Lower lobe of right lung (tissue), 2 donors: ENCODE measurements around the gene GNGT2. TPM values are rescaled to one million over a fixed set of nuclear protein-coding genes. Genes with fewer than 3 reads are reported as not detected.

Experiments used
- ATAC-seq, 2 donors: fragments of 200-7000 bp; cut with Tn5 transposase; one replicate each; pipeline ENCODE4 v1.9.1; 2020 to 2022; ENCODE audit warnings: mild to moderate bottlenecking in 2 of 2, moderate library complexity in 2 of 2
- DNase-seq: peaks from one replicate; pipeline ENCODE4 v3.0.0-alpha.2; 2020
- H3K27ac ChIP-seq: fragments of 200-600 bp; one replicate; pipeline ENCODE4 v1.8.0; 2022
- H3K27me3 ChIP-seq: fragments of 200-600 bp; one replicate; pipeline ENCODE4 v1.8.0; 2022; ENCODE audit warnings: low read depth
- H3K36me3 ChIP-seq: fragments of 200-600 bp; one replicate; pipeline ENCODE4 v1.8.0; 2022; ENCODE audit warnings: mild to moderate bottlenecking
- H3K4me1 ChIP-seq: fragments of 200-600 bp; one replicate; pipeline ENCODE4 v1.8.0; 2022
- H3K4me3 ChIP-seq: fragments of 200-600 bp; one replicate; pipeline ENCODE4 v1.8.0; 2022; ENCODE audit warnings: mild to moderate bottlenecking
- H3K9me3 ChIP-seq: fragments of 200-600 bp; one replicate; pipeline ENCODE4 v1.8.0; 2022
- intact Hi-C: fragments of 100-400 bp; cut with DNase I; formaldehyde crosslinking; loops from one replicate; pipeline ENCODE4 v1.11.0; 2022
- total RNA-seq: library from RNA; stranded (reverse); fragmentation: NEBNext Ultra II Directional; extraction: Animal tissue kit (Norgen Biotek cat#: 25700); gene quantifications from one replicate; pipeline ENCODE4 v1.2.1, GENCODE V29; 2021
- TF ChIP-seq, protein P1 (sequence below): fragments of 200-600 bp; IDR thresholded peaks from one replicate; pipeline ENCODE4 v1.8.0; 2022; ENCODE audit warnings: antibody characterized with exemption, mild to moderate bottlenecking
- donor health status: DM: no; HTN: yes; CAD: no; lungs with severe emphysema.

GNGT2 gene
- total RNA-seq, 1 donor from 2014 or later: 21.1 TPM

DNA sequence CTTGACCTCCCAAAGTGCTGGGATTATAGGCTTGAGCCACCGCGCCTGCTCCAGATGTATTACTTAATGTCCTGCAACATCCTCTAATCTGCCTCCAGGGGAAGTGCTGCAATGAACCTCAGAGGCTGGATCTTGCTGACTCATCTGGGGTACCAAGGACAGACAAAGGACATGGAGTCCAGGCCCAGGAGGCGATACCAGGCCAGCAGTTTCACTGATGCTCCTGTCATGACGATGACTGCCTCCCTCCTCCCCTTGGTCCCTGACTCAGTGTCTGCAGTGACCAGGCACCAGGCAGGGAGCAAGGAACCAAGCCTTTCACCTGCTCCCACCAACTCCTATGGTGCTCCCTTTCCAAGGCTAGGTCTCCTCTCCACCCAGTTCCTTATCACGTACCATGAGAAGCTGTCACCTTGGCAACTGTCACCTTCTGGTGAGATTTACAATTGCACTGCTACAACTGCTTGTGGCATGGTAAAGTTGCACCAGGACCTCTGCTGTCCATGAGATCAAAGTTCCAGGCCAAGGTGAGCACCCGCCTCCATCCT is 41.8 kb upstream of the GNGT2 start:
- H3K27ac ChIP-seq: peak overlapping the region; percentile 21
- intact Hi-C loops: no loop called here
- peak; percentile 71 to 77 for ATAC-seq
- H3K27me3 ChIP-seq: peaks cover 7% of the 10 kb centered on the region
- TF ChIP-seq, protein P1, sequence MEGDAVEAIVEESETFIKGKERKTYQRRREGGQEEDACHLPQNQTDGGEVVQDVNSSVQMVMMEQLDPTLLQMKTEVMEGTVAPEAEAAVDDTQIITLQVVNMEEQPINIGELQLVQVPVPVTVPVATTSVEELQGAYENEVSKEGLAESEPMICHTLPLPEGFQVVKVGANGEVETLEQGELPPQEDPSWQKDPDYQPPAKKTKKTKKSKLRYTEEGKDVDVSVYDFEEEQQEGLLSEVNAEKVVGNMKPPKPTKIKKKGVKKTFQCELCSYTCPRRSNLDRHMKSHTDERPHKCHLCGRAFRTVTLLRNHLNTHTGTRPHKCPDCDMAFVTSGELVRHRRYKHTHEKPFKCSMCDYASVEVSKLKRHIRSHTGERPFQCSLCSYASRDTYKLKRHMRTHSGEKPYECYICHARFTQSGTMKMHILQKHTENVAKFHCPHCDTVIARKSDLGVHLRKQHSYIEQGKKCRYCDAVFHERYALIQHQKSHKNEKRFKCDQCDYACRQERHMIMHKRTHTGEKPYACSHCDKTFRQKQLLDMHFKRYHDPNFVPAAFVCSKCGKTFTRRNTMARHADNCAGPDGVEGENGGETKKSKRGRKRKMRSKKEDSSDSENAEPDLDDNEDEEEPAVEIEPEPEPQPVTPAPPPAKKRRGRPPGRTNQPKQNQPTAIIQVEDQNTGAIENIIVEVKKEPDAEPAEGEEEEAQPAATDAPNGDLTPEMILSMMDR: no peak
- H3K36me3 ChIP-seq: no peaks in the 10 kb centered on the region
- no peaks in the 10 kb centered on the region for H3K9me3 ChIP-seq
- H3K4me3 ChIP-seq: no peak overlapping the region
- no peaks in the 10 kb centered on the region for H3K4me1 ChIP-seq
- DNase-seq: peak; percentile 56

DNA sequence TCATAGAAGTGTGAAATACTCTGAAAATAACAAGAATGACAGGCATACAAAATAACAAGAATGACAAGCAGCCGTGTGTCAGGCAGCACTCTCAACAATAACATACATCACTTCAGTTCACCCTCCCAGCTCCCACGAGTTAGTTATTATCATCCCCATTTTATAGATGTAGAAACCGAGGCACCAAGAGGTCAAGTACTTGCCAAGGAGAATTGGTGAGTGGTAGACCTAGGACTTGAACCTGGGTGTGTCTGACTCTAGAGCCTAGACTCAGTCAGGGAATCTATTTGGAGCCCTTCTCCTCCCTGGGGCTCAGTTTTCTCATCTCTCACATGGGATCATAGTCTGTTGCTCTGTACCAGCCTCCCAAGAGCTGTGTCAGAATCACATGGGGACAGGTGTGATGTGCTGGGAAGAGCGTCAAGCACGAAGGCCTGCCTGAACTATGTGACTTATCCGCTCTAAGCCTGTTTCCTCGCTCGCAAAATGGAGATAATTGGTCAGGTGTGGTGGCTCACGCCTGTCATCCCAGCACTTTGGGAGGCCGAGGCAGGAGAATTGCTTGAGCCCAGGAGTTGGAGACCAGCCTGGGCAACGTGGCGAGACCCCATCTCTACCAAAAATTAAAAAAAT is 39.6 kb upstream of the GNGT2 start:
- H3K27ac ChIP-seq: no peak overlapping the region
- intact Hi-C loops: no loop called here

DNA sequence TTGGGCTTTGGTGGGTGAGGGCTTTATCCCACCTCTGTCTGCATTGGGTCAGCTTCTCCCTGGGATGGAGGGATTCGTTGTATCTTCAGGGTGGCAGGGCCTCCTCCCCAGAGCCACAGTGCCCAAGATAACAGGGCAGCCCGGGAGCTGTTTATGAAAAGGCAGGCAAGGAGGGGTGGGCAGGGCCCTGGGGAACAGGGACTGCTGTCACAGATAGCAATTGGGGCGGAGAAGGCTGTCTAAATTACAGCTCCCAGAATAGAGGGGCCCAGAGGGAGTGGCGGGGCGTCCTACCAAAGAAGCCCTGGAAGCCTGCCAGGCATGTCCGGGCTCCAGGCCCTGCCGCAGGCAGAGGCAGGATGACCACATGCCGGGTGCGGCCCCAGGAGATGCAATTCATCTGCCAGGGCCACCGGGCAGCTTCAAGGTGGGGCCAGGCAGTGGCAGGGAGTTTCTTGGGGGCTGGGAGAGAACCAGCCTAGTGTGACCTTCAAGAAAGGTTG is 39.0 kb upstream of the GNGT2 start:
- intact Hi-C loops: no loop called here
- no peaks in the 10 kb centered on the region for H3K9me3 ChIP-seq
- H3K27me3 ChIP-seq: peaks cover 7% of the 10 kb centered on the region
- no peaks in the 10 kb centered on the region for H3K4me1 ChIP-seq
- TF ChIP-seq, protein P1: no peak
- H3K4me3 ChIP-seq: no peak overlapping the region
- no peaks in the 10 kb centered on the region for H3K36me3 ChIP-seq
- no peak for ATAC-seq
- H3K27ac ChIP-seq: no peak overlapping the region
- DNase-seq: peak; percentile 53

More for the DNA sequence above, 39.6 kb upstream of the GNGT2 start:
- Histone ChIP-seq H3K4me3 (no peak overlapping the region), H3K36me3 (no peaks in the 10 kb centered on the region), H3K4me1 (no peaks in the 10 kb centered on the region), H3K9me3 (no peaks in the 10 kb centered on the region), H3K27me3 (peaks cover 7% of the 10 kb centered on the region)
- TF ChIP-seq, protein P1: no peak
- DNase-seq: no peak
- ATAC-seq: no peak

DNA sequence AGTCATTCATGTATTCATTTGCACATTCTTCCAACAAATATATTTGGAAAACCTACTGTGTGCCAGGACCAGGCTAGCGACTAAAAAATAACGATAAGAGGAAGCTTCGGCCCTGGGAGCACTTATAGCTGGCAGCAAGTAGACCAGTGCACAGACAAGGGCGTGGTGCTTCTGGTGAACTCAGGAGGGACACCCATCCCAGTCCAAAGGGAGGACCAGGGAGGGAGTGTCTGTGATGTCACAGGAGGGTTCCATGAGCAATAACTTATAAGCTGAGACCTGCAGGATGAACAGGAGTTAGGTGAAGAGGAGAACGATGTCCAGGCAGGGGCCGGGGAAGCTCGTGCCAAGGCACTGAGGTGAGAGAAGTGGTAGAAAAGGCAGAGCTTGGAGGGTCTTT is 37.6 kb upstream of the GNGT2 start:
- H3K36me3 ChIP-seq: no peaks in the 10 kb centered on the region

DNA sequence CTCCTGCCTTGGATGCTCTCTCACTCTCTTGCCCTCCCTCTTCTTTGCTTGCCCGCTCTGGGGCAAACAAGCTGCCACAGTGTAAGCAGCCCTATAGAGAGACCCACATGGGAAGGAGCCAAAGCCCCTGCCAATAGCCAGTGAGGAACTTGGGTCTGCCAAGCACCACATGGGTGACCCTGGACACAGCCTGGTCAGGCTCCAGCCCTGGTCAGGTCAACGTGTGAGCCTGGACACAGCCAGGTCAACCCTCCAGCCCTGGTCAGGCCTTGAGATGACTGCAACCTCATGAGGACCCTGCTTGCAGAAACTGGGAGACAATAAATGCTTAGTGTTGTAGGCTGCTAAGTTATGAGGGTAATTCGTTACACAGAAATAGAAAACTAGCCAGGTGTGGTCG is 34.5 kb upstream of the GNGT2 start:
- ATAC-seq (no peak), DNase-seq (no peak)
- intact Hi-C loops: no loop called here
- TF ChIP-seq, protein P1: no peak
- Histone ChIP-seq H3K27me3 (peaks cover 7% of the 10 kb centered on the region), H3K9me3 (no peaks in the 10 kb centered on the region), H3K36me3 (no peaks in the 10 kb centered on the region), H3K4me3 (no peak overlapping the region), H3K4me1 (no peaks in the 10 kb centered on the region), H3K27ac (no peak overlapping the region)

More for the DNA sequence above, 37.6 kb upstream of the GNGT2 start:
- ATAC-seq (no peak), DNase-seq (no peak)
- TF ChIP-seq, protein P1: no peak
- Histone ChIP-seq H3K4me1 (no peaks in the 10 kb centered on the region), H3K27me3 (peaks cover 7% of the 10 kb centered on the region), H3K4me3 (no peak overlapping the region), H3K9me3 (no peaks in the 10 kb centered on the region), H3K27ac (no peak overlapping the region)
- intact Hi-C loops: no loop called here
